Heart right ventricle (tissue), 16 donors: ENCODE results near the gene PMEL. TPM values are rescaled to one million over a fixed set of nuclear protein-coding genes. Genes with fewer than 3 reads are reported as not detected.
"Not testable (repeated sequence)": the region's sequence is repeated elsewhere in the genome, so short reads cannot be mapped to it uniquely, and the experiment has no call there.

Experiments
- ATAC-seq, 8 donors: fragments of 200-7000 bp; cut with Tn5 transposase; one replicate each; pipeline ENCODE4 v1.9.1; 2020; ENCODE audit warnings: mild to moderate bottlenecking in 8 of 8, moderate library complexity in 8 of 8, moderate number of reproducible peaks in 1 of 8
- DNase-seq, 2 donors: peaks; one replicate each; pipeline ENCODE4 v3.0.0-alpha.2; 2020
- H3K27ac ChIP-seq, 10 donors: fragments of 200-600 bp; sonication (generic) in 2 of 10; one replicate each; pipeline versions ENCODE4 v1.5.0 to v1.8.0; 2020 to 2022; ENCODE audit warnings: mild to moderate bottlenecking in 3 of 10
- H3K27me3 ChIP-seq, 7 donors: fragments of 200-600 bp; one replicate each; pipeline ENCODE4 v1.8.0; 2021 to 2022; ENCODE audit warnings: mild to moderate bottlenecking in 2 of 7
- H3K36me3 ChIP-seq, 9 donors: fragments of 200-600 bp; sonication (generic) in 1 of 9; one replicate each; pipeline versions ENCODE4 v1.5.0 to v1.8.0; 2020 to 2022; ENCODE audit warnings: mild to moderate bottlenecking in 2 of 9
- H3K4me1 ChIP-seq, 9 donors: fragments of 200-600 bp; sonication (generic) in 1 of 9; one replicate each; pipeline versions ENCODE4 v1.5.0 to v1.8.0; 2020 to 2022; ENCODE audit warnings: mild to moderate bottlenecking in 4 of 9
- H3K4me3 ChIP-seq, 10 donors: fragments of 200-600 bp; sonication (generic) in 2 of 10; one replicate each; pipeline versions ENCODE4 v1.5.0 to v1.8.0; 2020 to 2022; ENCODE audit warnings: mild to moderate bottlenecking in 7 of 10, moderate library complexity in 2 of 10
- H3K9me3 ChIP-seq, 11 donors: fragments of 200-600 bp in 10 of 11; sonication (generic) in 2 of 11; one replicate each; pipeline versions ENCODE4 v1.5.0 to v1.8.0; 2013 to 2022; ENCODE audit warnings: mild to moderate bottlenecking in 2 of 11, control low read depth in 1 of 11, moderate library complexity in 1 of 11
- CTCF ChIP-seq, 9 donors: fragments of 200-600 bp; sonication (generic) in 2 of 9; IDR thresholded peaks; one replicate each; pipeline versions ENCODE4 v1.5.0 to v1.8.0; 2021 to 2022; ENCODE audit warnings: antibody characterized with exemption in 9 of 9, mild to moderate bottlenecking in 5 of 9, moderate library complexity in 1 of 9
- WGBS, 2 donors: extraction: QIAGEN DNeasy Blood & Tissue Kit; methylation state at CpG; one replicate each; pipeline ENCODE4 v1.1.7; 2013; ENCODE audit warnings: inconsistent platforms in 1 of 2; 5-methylcytosine and 5-hydroxymethylcytosine counted together
- intact Hi-C, 10 donors: fragments of 100-400 bp; cut with DNase I; formaldehyde crosslinking; loops; one replicate each; pipeline versions ENCODE4 v1.11.1 to v1.14.2; 2022
- polyA plus RNA-seq, 2 donors: library from polyadenylated mRNA; stranded (reverse); fragments of 200-250 nt; gene quantifications; one replicate each; pipeline ENCODE4 v1.2.3, GENCODE V29; 2013
- total RNA-seq, 10 donors: library from RNA; stranded (reverse); fragmentation: NEBNext Ultra II Directional in 3 of 10; extraction: Animal tissue kit (Norgen Biotek cat#: 25700) in 3 of 10; gene quantifications; one replicate each; pipeline versions ENCODE4 v1.2.1 to v1.2.4, GENCODE V29; 2021 to 2023
- donor health status: Arrhythmogenic right ventricular cardiomyopathy.
- donor health status: ischemic (EF 13 %, LVEDD 7.1; RV severe dilation, severe dysfunction).
- donor health status: healthy with polysubstance abuse.
- donor health status: DM: no; HTN: yes; CAD: no.
- donor health status: DM: no; HTN: no; CAD: no.
- donor health status: ischemic (EF 25% LVEDD 6.9; RV normal size, moderate dysfunction).
- donor health status: ischemic (EF 25% LVEDD 5.7; RV mildly dilated, moderate dysfunction).
- donor health status: healthy.
- donor health status: DM: yes; HTN: yes; CAD: no.
- donor health status: Ischemic cardiomyopathy.
- donor health status: ischemic (EF 35%, LVEDD 5.7; RV mildly dilated, moderate dysfunction).
- donor health status: nonischemic (EF 11% LVEDD 7.7; RV severe dilation, severe dysfunction).
- donor health status: DM: yes; HTN: yes; CAD: no.
- donor health status: PGD.
- donor health status: ischemic (EF 29% LVEDD 5.4; RV normal size, mild dysfunction).
- donor health status: nonischemic (EF 23%, LVEDD 6.1; RV moderate dilation, normal function).

PMEL gene
- total and polyA plus RNA-seq, 12 donors = 0.26 to 1.3 (median 0.58) TPM

GRCh38 chr12:56010111-56010570 lies 44.3 kb upstream of the PMEL start:
- Histone ChIP-seq H3K27ac (no peak overlapping the region), H3K4me3 (no peak overlapping the region), H3K4me1 (peaks cover 0 to 16% (median 9%) of the 10 kb centered on the region in 9 donors), H3K36me3 (peaks cover 0 to 30% (median 0%) of the 10 kb centered on the region in 9 donors), H3K27me3 (no peaks in the 10 kb centered on the region), H3K9me3 (no peaks in the 10 kb centered on the region)
- intact Hi-C loops = no loop called here
- 72 to 77% methylated on average over 2 of the region's 2 CpGs for WGBS, 2 donors
- DNase-seq (no peak), ATAC-seq (no peak)
- TF ChIP-seq CTCF (IDR thresholded peaks at IDR 0.05) = no peak

GRCh38 chr12:56007564-56008559 lies 42.0 kb upstream of the PMEL start:
- WGBS, 2 donors = 1% methylated on average over 32 to 44 of the region's 44 CpGs
- peak overlapping the region; percentile 79 to 99 (median 88) for H3K4me3 ChIP-seq
- H3K27ac ChIP-seq = peak overlapping the region; percentile 60 to 98 (median 93)
- peak; percentile 70 to 86 (median 82) for ATAC-seq
- TF ChIP-seq CTCF (IDR thresholded peaks at IDR 0.05) = no peak
- H3K9me3 ChIP-seq = no peaks in the 10 kb centered on the region
- H3K27me3 ChIP-seq = no peaks in the 10 kb centered on the region
- peaks cover 0 to 16% (median 9%) of the 10 kb centered on the region in 9 donors for H3K4me1 ChIP-seq
- intact Hi-C loops = no loop called here
- peak; percentile 51 to 70 for DNase-seq
- peaks cover 0 to 39% (median 13%) of the 10 kb centered on the region in 9 donors for H3K36me3 ChIP-seq

GRCh38 chr12:56004211-56004610 lies 38.4 kb upstream of the PMEL start:
- Histone ChIP-seq H3K9me3 (no peaks in the 10 kb centered on the region), H3K27me3 (no peaks in the 10 kb centered on the region), H3K4me1 (peaks cover 0 to 16% (median 9%) of the 10 kb centered on the region in 9 donors), H3K27ac (no peak overlapping the region), H3K4me3 (no peak overlapping the region), H3K36me3 (peaks cover 0 to 56% (median 16%) of the 10 kb centered on the region in 9 donors)
- no peak for ATAC-seq
- intact Hi-C loops = no loop called here
- WGBS, 2 donors = 94 to 95% methylated on average over 10 of the region's 10 CpGs
- no peak for DNase-seq
- no peak for TF ChIP-seq CTCF (IDR thresholded peaks at IDR 0.05)

- WGBS, 2 donors = 86 to 88% methylated on average over 5 of the region's 5 CpGs
- not testable (repeated sequence) for ATAC-seq
These were observed 37.5 kb upstream of the PMEL start for GRCh38 chr12:56003376-56003775.

More at GRCh38 chr12:56003376-56003775, 37.5 kb upstream of the PMEL start:
- H3K9me3 ChIP-seq, H3K27me3 ChIP-seq, H3K27ac ChIP-seq, intact Hi-C loops, H3K4me3 ChIP-seq, DNase-seq: not testable (repeated sequence)
- H3K36me3 ChIP-seq = peaks cover 0 to 58% (median 16%) of the 10 kb centered on the region in 9 donors
- H3K4me1 ChIP-seq = peaks cover under 1 to 16% (median 7%) of the 10 kb centered on the region in 9 donors
